HepG2 (cell line): Measurements from ENCODE around the gene NFKBIZ. TPM values are rescaled to one million over a fixed set of nuclear protein-coding genes. Genes with fewer than 3 reads are reported as not detected.

ENCODE experiments used
- ATAC-seq: fragments of 200-7000 bp; cut with Tn5 transposase; 3 replicates; pipeline ENCODE4 v1.9.1; 2020; ENCODE audit warnings: mild to moderate bottlenecking, moderate library complexity
- BruUV-seq: library from RNA; stranded (reverse); fragments of 400-500 nt; replicated peaks from 2 replicates; lab custom pipeline; 2021; lab: Mats Ljungman, UMichigan
- CTCF ChIA-PET: fragments of 300-600 bp; formaldehyde crosslinking; extraction: SDS; loops from one replicate; lab custom pipeline; 2021; ENCODE audit warnings: low total read pairs, inconsistent platforms, low intra/inter-chr PET ratio; lab: Yijun Ruan, JAX
- POLR2A ChIA-PET: fragments of 350-600 bp; sonication (Branson Sonifier 250); formaldehyde crosslinking; loops from one replicate; lab custom pipeline; 2020; ENCODE audit warnings: antibody characterized with exemption, inconsistent platforms; lab: Yijun Ruan, JAX
- DNase-seq: peaks from one replicate; pipeline ENCODE4 v3.0.0-alpha.2; 2015; ENCODE audit warnings: low spot score
- FAIRE-seq: peaks from 3 replicates; lab custom pipeline; 2011; peaks lifted over from hg19 to GRCh38; lab: Jason Lieb, UNC
- H2AFZ ChIP-seq: one replicate; pipeline ENCODE4 v1.6.1; 2011; ENCODE audit warnings: low read length, inconsistent platforms
- H3K27ac ChIP-seq: fragments of 300-600 bp; 3 replicates; pipeline ENCODE4 v1.8.0; 2011; ENCODE audit warnings: mixed run types, mild to moderate bottlenecking, mixed read lengths, low read length, inconsistent platforms; ENCODE audit not compliant: insufficient read depth; ENCODE audit errors: extremely low read length
- H3K27me3 ChIP-seq, 2 experiments: fragments of 200-600 bp in 1 of 2; 2 replicates in 1 of 2; 3 replicates in 1 of 2; pipeline versions ENCODE4 v1.6.0 to v1.8.0; 2011; ENCODE audit warnings: low read length in 2 of 2, mild to moderate bottlenecking in 2 of 2, moderate library complexity in 2 of 2, inconsistent platforms in 1 of 2; ENCODE audit not compliant: insufficient read depth in 2 of 2, control insufficient read depth in 1 of 2
- H3K36me3 ChIP-seq, 2 experiments: fragments of 200-600 bp in 1 of 2; replicated peaks in 1 of 2; 2 replicates in 1 of 2; 3 replicates in 1 of 2; pipeline versions ENCODE4 v1.5.1 to v1.8.0; 2011; ENCODE audit warnings: low read length in 2 of 2, inconsistent platforms in 1 of 2; ENCODE audit not compliant: insufficient read depth in 2 of 2, control insufficient read depth in 1 of 2
- H3K4me1 ChIP-seq: 2 replicates; pipeline ENCODE4 v1.5.1; 2012; ENCODE audit warnings: low read length, inconsistent platforms; ENCODE audit not compliant: insufficient read depth
- H3K4me2 ChIP-seq: 2 replicates; pipeline ENCODE4 v1.6.0; 2011; ENCODE audit warnings: low read depth, low read length, inconsistent platforms
- H3K4me3 ChIP-seq, 3 experiments: fragments of 200-600 bp in 1 of 3; sonication (generic), shearing (Covaris generic) in 1 of 3; replicated peaks in 1 of 3; 2 replicates each; pipeline ENCODE4 v1.5.1; 2011 to 2016; ENCODE audit warnings: low read length in 3 of 3, inconsistent platforms in 2 of 3, low read depth in 2 of 3, mild to moderate bottlenecking in 2 of 3, control low read depth in 1 of 3, mixed read lengths in 1 of 3; ENCODE audit not compliant: insufficient read depth in 1 of 3
- H3K79me2 ChIP-seq: one replicate; pipeline ENCODE4 v1.6.1; 2011; ENCODE audit warnings: low read length, inconsistent platforms; ENCODE audit not compliant: insufficient read depth
- H3K9ac ChIP-seq: 2 replicates; pipeline ENCODE4 v1.6.0; 2011; ENCODE audit warnings: mild to moderate bottlenecking, low read depth, low read length, inconsistent platforms; ENCODE audit not compliant: insufficient read depth
- H3K9me3 ChIP-seq: 2 replicates; pipeline ENCODE4 v1.5.1; 2012; ENCODE audit warnings: mild to moderate bottlenecking, low read length
- H4K20me1 ChIP-seq: 2 replicates; pipeline ENCODE4 v1.6.0; 2011; ENCODE audit warnings: inconsistent platforms, mild to moderate bottlenecking, low read length, moderate library complexity; ENCODE audit not compliant: insufficient read depth
- ATF7-NPFF ChIP-seq: sonication (generic); formaldehyde crosslinking; IDR thresholded peaks from 2 replicates; pipeline ENCODE4 v1.8.1; 2023; ENCODE audit warnings: mild to moderate bottlenecking, low read depth, missing genetic modification reagents, moderate library complexity
- KDM3A ChIP-seq: IDR thresholded peaks from 2 replicates; pipeline ENCODE4 v1.6.1; 2018; ENCODE audit warnings: low read depth, missing compliant biosample characterization
- KLF15 ChIP-seq: sonication (generic); formaldehyde crosslinking; IDR thresholded peaks from 2 replicates; pipeline ENCODE4 v1.8.1; 2023; ENCODE audit warnings: borderline replicate concordance, mild to moderate bottlenecking, inconsistent platforms, missing genetic modification reagents, mixed read lengths
- PPARG ChIP-seq: conservative IDR thresholded peaks from 2 replicates; pipeline ENCODE4 v1.6.1; 2016; ENCODE audit warnings: missing biosample characterization, missing genetic modification reagents
- TCF12 ChIP-seq, 2 experiments: fragments of 450-650 bp in 1 of 2; sonication (generic) in 1 of 2; formaldehyde crosslinking in 1 of 2; IDR thresholded peaks; 2 replicates each; pipeline versions ENCODE4 v1.6.1 to v1.8.0; 2017 to 2022; ENCODE audit warnings: antibody characterized with exemption in 1 of 2, mild to moderate bottlenecking in 1 of 2, missing genetic modification reagents in 1 of 2, moderate library complexity in 1 of 2
- ZBTB20 ChIP-seq: sonication (generic); formaldehyde crosslinking; IDR thresholded peaks from 2 replicates; pipeline ENCODE4 v1.8.1; 2023; ENCODE audit warnings: missing genetic modification reagents, low read depth, mild to moderate bottlenecking, borderline replicate concordance
- ZNF337 ChIP-seq: sonication (generic); formaldehyde crosslinking; IDR thresholded peaks from 2 replicates; pipeline ENCODE4 v1.5.1; 2020; ENCODE audit warnings: missing genetic modification reagents, low read depth, mild to moderate bottlenecking, borderline replicate concordance
- ZNF441 ChIP-seq: sonication (generic); formaldehyde crosslinking; IDR thresholded peaks from 2 replicates; pipeline ENCODE4 v1.7.0; 2021; ENCODE audit warnings: missing genetic modification reagents, borderline replicate concordance
- ZNF564 ChIP-seq: sonication (generic); formaldehyde crosslinking; IDR thresholded peaks from 2 replicates; pipeline ENCODE4 v1.8.1; 2023; ENCODE audit warnings: mild to moderate bottlenecking, missing genetic modification reagents
- ZNF619 ChIP-seq: sonication (generic); formaldehyde crosslinking; IDR thresholded peaks from 2 replicates; pipeline ENCODE4 v1.4.0; 2020; ENCODE audit warnings: mild to moderate bottlenecking, missing genetic modification reagents
- WGBS: methylation state at CpG from one replicate; pipeline ENCODE4 v1.1.6; 2017; ENCODE audit warnings: low lambda C conversion rate; 5-methylcytosine and 5-hydroxymethylcytosine counted together
- in situ Hi-C: cut with HindIII; loops from 2 replicates; pipeline ENCODE4 v1.10.0; 2017; ENCODE audit warnings: low pct_unique_long_range_greater_than_20kb; ENCODE audit not compliant: extremely low pct_ligation_motif_present
- intact Hi-C: fragments of 100-400 bp; cut with micrococcal nuclease; formaldehyde crosslinking; loops from one replicate; pipeline ENCODE4 v1.10.0; 2022; ENCODE audit not compliant: unreplicated experiment
- polyA plus RNA-seq, 8 experiments: library from polyadenylated mRNA; depleted of rRNA in 3 of 8; stranded (reverse) in 7 of 8; unstranded in 1 of 8; fragments of >200 nt; fragmentation: Illumina TruSeq in 4 of 8; extraction: Trizol in 4 of 8; gene quantifications; 2 replicates each; pipeline versions ENCODE4 v1.2.1 to v1.2.3, GENCODE V29; 2011 to 2016; ENCODE audit warnings: low read depth in 4 of 8, missing spikeins in 1 of 8, mixed read lengths in 1 of 8; ENCODE audit not compliant: insufficient read depth in 1 of 8
- total RNA-seq, 5 experiments: library from RNA; depleted of rRNA; stranded (reverse); fragments of >200 nt; fragmentation: Illumina TruSeq; extraction: Trizol; gene quantifications; 2 replicates each; pipeline ENCODE4 v1.2.3, GENCODE V29; 2016; ENCODE audit warnings: low read depth in 1 of 5
- TF ChIP-seq, protein P1 (sequence below): sonication (generic); formaldehyde crosslinking; IDR thresholded peaks from 2 replicates; pipeline ENCODE4 v1.5.1; 2020; ENCODE audit warnings: missing genetic modification reagents, mild to moderate bottlenecking, borderline replicate concordance
- TF ChIP-seq, protein P2 (sequence below), 2 experiments: sonication (generic) in 1 of 2; formaldehyde crosslinking in 1 of 2; IDR thresholded peaks; 2 replicates each; pipeline versions ENCODE4 v1.5.1 to v1.6.1; 2011 to 2020; ENCODE audit warnings: borderline replicate concordance in 1 of 2, low read depth in 1 of 2, low read length in 1 of 2, mild to moderate bottlenecking in 1 of 2, missing genetic modification reagents in 1 of 2, moderate library complexity in 1 of 2
- TF ChIP-seq, protein P3 (sequence below), 2 experiments: fragments of 450-650 bp in 1 of 2; sonication (generic) in 1 of 2; formaldehyde crosslinking; IDR thresholded peaks; 2 replicates each; pipeline versions ENCODE4 v1.5.0 to v1.8.0; 2020 to 2022; ENCODE audit warnings: mild to moderate bottlenecking in 1 of 2, missing genetic modification reagents in 1 of 2
- TF ChIP-seq, protein P4 (sequence below): sonication (generic); formaldehyde crosslinking; IDR thresholded peaks from 2 replicates; pipeline ENCODE4 v1.9.0; 2021; ENCODE audit warnings: missing genetic modification reagents, borderline replicate concordance
- TF ChIP-seq, protein P5 (sequence below): sonication (generic); formaldehyde crosslinking; IDR thresholded peaks from 2 replicates; pipeline ENCODE4 v1.4.0; 2020; ENCODE audit warnings: missing genetic modification reagents

NFKBIZ gene
- total and polyA plus RNA-seq, 2 of the 13 experiments (the other 11 are each of a cell fraction or from before 2014, with no cell fraction given): 25.9 to 60.6 TPM

DNA sequence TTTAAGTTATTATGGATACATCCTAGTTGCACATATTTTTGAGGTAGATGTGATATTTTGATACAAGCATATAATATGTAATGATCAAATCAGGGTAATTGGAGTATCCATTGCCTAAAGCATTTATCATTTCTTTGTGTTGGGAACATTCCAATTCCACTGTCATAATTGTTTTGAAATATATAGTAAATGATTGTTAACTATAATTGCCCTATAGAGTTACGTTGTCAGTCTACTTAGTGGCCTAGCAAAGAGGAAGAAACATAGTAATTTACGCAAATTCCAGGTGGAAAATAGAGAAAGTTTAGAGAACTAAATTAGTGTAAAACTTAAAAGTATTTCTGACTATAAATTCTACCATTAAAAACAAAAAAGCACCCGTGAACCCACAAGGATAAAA, 45.4 kb upstream of the NFKBIZ start:
- Histone ChIP-seq H3K4me3 (no peak overlapping the region), H3K4me2 (no peak overlapping the region), H3K27ac (no peak overlapping the region), H3K4me1 (peaks cover 27% of the 10 kb centered on the region), H3K36me3 (0 out of 5 replicates have a peak, but pooled peaks cover 0 to 2% of the 10 kb centered on the region in 2 experiments), H3K9me3 (no peaks in the 10 kb centered on the region), H3K79me2 (no peaks in the 10 kb centered on the region), H4K20me1 (no peaks in the 10 kb centered on the region), H2AFZ (no peak overlapping the region), H3K9ac (no peak overlapping the region), H3K27me3 (no peaks in the 10 kb centered on the region)
- ChIA-PET CTCF (interaction anchor here (1.7 kb wide), 1 partner anchor 421 kb away, joined by 8 read pairs; no protein-coding TSS in a partner anchor), POLR2A (no interaction called here)
- DNase-seq: no peak
- in situ Hi-C loops: loop anchor here (10.0 kb wide), 1 partner anchor 731 kb away; no protein-coding TSS in a partner anchor
- no peak for ATAC-seq
- 97% methylated on average over 3 of the region's 3 CpGs for WGBS
- no peak for FAIRE-seq
- no TSS peak for BruUV-seq
- intact Hi-C loops: loop anchor here (1.0 to 10.0 kb wide), 4 partner anchors 109 to 732 kb away; no protein-coding TSS in a partner anchor
- TF ChIP-seq ATF7-NPFF: no peak
- TF ChIP-seq, protein P1, sequence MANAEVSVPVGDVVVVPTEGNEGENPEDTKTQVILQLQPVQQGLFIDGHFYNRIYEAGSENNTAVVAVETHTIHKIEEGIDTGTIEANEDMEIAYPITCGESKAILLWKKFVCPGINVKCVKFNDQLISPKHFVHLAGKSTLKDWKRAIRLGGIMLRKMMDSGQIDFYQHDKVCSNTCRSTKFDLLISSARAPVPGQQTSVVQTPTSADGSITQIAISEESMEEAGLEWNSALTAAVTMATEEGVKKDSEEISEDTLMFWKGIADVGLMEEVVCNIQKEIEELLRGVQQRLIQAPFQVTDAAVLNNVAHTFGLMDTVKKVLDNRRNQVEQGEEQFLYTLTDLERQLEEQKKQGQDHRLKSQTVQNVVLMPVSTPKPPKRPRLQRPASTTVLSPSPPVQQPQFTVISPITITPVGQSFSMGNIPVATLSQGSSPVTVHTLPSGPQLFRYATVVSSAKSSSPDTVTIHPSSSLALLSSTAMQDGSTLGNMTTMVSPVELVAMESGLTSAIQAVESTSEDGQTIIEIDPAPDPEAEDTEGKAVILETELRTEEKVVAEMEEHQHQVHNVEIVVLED (CRISPR knock-in tag): no peak
- TF ChIP-seq TCF12 (IDR thresholded peaks at IDR 0.05): no peak
- no peak for TF ChIP-seq TCF12 (CRISPR knock-in tag; IDR thresholded peaks at IDR 0.05)
- TF ChIP-seq, protein P2, sequence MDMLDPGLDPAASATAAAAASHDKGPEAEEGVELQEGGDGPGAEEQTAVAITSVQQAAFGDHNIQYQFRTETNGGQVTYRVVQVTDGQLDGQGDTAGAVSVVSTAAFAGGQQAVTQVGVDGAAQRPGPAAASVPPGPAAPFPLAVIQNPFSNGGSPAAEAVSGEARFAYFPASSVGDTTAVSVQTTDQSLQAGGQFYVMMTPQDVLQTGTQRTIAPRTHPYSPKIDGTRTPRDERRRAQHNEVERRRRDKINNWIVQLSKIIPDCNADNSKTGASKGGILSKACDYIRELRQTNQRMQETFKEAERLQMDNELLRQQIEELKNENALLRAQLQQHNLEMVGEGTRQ (IDR thresholded peaks at IDR 0.05; ENCODE audit: low read depth, low read length): no peak
- TF ChIP-seq, protein P2 (CRISPR knock-in tag; IDR thresholded peaks at IDR 0.05; ENCODE audit: borderline replicate concordance): no peak
- no peak for TF ChIP-seq ZNF619
- TF ChIP-seq, protein P3, sequence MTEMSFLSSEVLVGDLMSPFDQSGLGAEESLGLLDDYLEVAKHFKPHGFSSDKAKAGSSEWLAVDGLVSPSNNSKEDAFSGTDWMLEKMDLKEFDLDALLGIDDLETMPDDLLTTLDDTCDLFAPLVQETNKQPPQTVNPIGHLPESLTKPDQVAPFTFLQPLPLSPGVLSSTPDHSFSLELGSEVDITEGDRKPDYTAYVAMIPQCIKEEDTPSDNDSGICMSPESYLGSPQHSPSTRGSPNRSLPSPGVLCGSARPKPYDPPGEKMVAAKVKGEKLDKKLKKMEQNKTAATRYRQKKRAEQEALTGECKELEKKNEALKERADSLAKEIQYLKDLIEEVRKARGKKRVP (CRISPR knock-in tag; IDR thresholded peaks at IDR 0.05): no peak
- no peak for TF ChIP-seq KLF15 (CRISPR knock-in tag)
- TF ChIP-seq, protein P4, sequence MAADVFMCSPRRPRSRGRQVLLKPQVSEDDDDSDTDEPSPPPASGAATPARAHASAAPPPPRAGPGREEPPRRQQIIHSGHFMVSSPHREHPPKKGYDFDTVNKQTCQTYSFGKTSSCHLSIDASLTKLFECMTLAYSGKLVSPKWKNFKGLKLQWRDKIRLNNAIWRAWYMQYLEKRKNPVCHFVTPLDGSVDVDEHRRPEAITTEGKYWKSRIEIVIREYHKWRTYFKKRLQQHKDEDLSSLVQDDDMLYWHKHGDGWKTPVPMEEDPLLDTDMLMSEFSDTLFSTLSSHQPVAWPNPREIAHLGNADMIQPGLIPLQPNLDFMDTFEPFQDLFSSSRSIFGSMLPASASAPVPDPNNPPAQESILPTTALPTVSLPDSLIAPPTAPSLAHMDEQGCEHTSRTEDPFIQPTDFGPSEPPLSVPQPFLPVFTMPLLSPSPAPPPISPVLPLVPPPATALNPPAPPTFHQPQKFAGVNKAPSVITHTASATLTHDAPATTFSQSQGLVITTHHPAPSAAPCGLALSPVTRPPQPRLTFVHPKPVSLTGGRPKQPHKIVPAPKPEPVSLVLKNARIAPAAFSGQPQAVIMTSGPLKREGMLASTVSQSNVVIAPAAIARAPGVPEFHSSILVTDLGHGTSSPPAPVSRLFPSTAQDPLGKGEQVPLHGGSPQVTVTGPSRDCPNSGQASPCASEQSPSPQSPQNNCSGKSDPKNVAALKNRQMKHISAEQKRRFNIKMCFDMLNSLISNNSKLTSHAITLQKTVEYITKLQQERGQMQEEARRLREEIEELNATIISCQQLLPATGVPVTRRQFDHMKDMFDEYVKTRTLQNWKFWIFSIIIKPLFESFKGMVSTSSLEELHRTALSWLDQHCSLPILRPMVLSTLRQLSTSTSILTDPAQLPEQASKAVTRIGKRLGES (CRISPR knock-in tag): no peak
- no peak for TF ChIP-seq ZNF441 (CRISPR knock-in tag)
- TF ChIP-seq ZNF337 (CRISPR knock-in tag): no peak
- no peak for TF ChIP-seq KDM3A (CRISPR knock-in tag)
- no peak for TF ChIP-seq PPARG (CRISPR knock-in tag)
- no peak for TF ChIP-seq ZBTB20 (CRISPR knock-in tag)
- no peak for TF ChIP-seq ZNF564 (CRISPR knock-in tag)
- TF ChIP-seq, protein P5, sequence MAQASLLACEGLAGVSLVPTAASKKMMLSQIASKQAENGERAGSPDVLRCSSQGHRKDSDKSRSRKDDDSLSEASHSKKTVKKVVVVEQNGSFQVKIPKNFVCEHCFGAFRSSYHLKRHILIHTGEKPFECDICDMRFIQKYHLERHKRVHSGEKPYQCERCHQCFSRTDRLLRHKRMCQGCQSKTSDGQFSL (CRISPR knock-in tag): no peak
